ENCODE data around the gene CFDP1. TPM values are rescaled to one million over a fixed set of nuclear protein-coding genes. Genes with fewer than 3 reads are reported as not detected.

The CFDP1 gene
- total and polyA plus RNA-seq, 11 donors = 17.7 to 60.6 (median 25.3) TPM

DNA sequence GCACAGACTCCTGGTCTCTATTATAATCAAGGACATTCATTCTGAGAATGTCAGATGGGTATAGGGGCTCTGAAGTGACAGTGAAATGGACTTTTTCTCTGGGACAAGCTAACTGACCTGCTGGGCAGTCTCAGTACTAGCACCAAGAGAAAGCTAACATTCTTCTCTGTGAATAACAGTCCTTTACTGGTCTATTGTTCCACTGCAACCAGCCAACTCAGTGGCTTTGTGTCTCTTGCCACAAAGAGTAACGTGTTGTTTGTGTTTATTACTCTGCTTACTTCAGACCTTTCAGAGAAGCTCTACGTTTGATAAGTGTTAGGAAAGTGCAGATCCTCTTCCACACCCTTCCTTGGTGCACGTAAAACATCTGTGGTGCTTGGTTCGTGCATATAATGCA, 120.4 kb downstream of the CFDP1 start:
- no peak for DNase-seq
- peaks cover 0 to 28% (median 11%) of the 10 kb centered on the region in 12 donors for H3K4me1 ChIP-seq
- intact Hi-C loops (cut with DNase I) = loop anchor here in 1 of 10 donors (10.0 kb wide), 1 partner anchor 62 kb away; no protein-coding TSS in a partner anchor
- no peak for ATAC-seq
- TF ChIP-seq, protein P1, sequence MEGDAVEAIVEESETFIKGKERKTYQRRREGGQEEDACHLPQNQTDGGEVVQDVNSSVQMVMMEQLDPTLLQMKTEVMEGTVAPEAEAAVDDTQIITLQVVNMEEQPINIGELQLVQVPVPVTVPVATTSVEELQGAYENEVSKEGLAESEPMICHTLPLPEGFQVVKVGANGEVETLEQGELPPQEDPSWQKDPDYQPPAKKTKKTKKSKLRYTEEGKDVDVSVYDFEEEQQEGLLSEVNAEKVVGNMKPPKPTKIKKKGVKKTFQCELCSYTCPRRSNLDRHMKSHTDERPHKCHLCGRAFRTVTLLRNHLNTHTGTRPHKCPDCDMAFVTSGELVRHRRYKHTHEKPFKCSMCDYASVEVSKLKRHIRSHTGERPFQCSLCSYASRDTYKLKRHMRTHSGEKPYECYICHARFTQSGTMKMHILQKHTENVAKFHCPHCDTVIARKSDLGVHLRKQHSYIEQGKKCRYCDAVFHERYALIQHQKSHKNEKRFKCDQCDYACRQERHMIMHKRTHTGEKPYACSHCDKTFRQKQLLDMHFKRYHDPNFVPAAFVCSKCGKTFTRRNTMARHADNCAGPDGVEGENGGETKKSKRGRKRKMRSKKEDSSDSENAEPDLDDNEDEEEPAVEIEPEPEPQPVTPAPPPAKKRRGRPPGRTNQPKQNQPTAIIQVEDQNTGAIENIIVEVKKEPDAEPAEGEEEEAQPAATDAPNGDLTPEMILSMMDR (IDR thresholded peaks at IDR 0.05) = no peak
- TF ChIP-seq POLR2A (IDR thresholded peaks at IDR 0.05) = no peak
- H3K4me3 ChIP-seq = no peak overlapping the region
- H3K9me3 ChIP-seq = no peaks in the 10 kb centered on the region
- peak overlapping the region in 1 of 12 donors; percentile 21 for H3K27ac ChIP-seq
- peaks cover 0 to 4% (median 0%) of the 10 kb centered on the region in 9 donors for H3K27me3 ChIP-seq
- WGBS, 4 donors = 89 to 96% (median 92%) methylated on average over 4 of the region's 4 CpGs
- H3K36me3 ChIP-seq = peaks cover 0 to 10% (median 4%) of the 10 kb centered on the region in 9 donors

DNA sequence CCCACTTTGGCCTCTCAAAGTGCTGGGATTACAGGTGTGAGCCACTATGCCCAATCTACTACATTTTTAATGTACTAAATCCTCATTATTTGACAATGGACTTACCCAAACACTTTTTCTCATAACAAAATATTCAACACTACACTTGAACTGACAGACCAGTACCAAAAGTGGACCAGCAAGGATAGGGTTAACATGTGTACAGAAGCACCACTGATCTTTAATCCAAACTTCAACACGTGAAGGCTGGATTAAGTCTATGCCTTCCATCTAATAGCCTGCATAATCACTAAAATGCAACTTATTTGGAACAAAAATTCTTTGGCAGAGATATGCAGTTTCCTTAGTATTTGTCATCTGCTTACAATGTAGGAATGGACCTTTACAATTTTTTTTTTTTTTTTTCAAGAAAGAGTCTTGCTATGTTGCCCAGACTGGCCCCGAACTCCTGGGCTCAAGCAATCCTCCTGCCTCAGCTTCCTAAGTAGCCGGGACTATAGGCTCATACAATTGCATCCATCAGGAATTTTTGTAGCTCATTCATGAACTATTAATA, 121.8 kb downstream of the CFDP1 start:
- Histone ChIP-seq H3K27ac (peak overlapping the region in 1 of 12 donors; percentile 1), H3K4me3 (no peak overlapping the region), H3K27me3 (peaks cover 0 to 4% (median 0%) of the 10 kb centered on the region in 9 donors), H3K9me3 (no peaks in the 10 kb centered on the region), H3K36me3 (peaks cover 0 to 10% (median 4%) of the 10 kb centered on the region in 9 donors), H3K4me1 (peaks cover 0 to 21% (median 5%) of the 10 kb centered on the region in 12 donors)
- TF ChIP-seq, protein P1 (IDR thresholded peaks at IDR 0.05) = no peak
- intact Hi-C loops (cut with DNase I) = loop anchor here in 1 of 10 donors (10.0 kb wide), 1 partner anchor 63 kb away; no protein-coding TSS in a partner anchor
- 40 to 52% (median 46%) methylated on average over 3 of the region's 3 CpGs for WGBS, 4 donors
- DNase-seq = no peak
- ATAC-seq = no peak

DNA sequence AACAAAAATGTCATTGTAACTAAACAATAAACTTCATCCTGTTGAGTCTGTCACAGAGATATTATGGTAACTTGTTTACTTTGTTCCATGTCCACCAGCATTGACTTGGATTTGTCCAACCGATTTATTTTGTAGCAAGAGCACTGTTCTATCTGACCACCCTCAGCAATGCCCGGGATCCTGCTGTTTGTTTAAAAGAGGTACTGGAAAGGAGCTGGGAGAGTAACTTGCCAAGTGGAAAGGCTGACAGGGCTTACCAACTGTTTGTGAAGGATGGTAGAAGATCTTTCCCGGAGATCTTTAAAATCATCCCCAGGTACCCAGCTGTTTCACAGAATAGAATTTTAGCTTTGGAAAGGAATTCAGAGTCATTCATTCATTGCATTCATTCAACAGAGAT, 122.8 kb downstream of the CFDP1 start:
- no peak for ATAC-seq
- Histone ChIP-seq H3K4me3 (no peak overlapping the region), H3K4me1 (peaks cover 0 to 30% (median 13%) of the 10 kb centered on the region in 12 donors), H3K27me3 (peaks cover 0 to 2% (median 0%) of the 10 kb centered on the region in 9 donors), H3K36me3 (peaks cover 0 to 10% (median 4%) of the 10 kb centered on the region in 9 donors), H3K9me3 (no peaks in the 10 kb centered on the region), H3K27ac (no peak overlapping the region)
- TF ChIP-seq, protein P1 (IDR thresholded peaks at IDR 0.05) = no peak
- TF ChIP-seq POLR2A (IDR thresholded peaks at IDR 0.05) = no peak
- WGBS, 4 donors = 88 to 96% (median 93%) methylated on average over 3 of the region's 3 CpGs
- intact Hi-C loops (cut with DNase I) = loop anchor here in 1 of 10 donors (10.0 kb wide), 1 partner anchor 64 kb away; no protein-coding TSS in a partner anchor
- DNase-seq = no peak

DNA sequence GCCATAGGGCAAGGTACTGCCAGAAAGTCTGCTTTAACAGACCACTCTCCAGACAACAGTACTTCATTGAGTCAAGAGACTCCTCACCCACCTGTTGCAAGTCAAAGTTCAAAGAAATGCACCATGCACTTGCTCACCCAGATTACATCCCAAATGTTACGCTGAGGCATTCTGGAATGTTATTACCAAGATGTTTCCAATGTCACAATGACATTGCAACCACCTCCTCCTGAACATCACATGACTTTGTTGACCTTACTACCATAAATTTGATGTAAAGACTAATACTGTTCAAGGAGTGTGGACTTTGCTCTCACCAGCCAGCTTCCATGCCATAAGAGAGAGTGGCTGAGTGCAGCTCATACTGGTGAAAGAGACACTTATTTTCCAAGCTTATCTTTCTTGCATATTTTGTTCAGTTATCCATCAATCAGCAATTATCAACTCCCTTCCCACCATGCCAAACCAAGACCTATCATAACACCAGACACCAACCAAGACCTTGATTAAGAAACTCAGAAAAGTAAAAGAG, 123.3 kb downstream of the CFDP1 start:
- Histone ChIP-seq H3K4me1 (peaks cover 2 to 36% (median 19%) of the 10 kb centered on the region in 12 donors), H3K27me3 (peaks cover 0 to 2% (median 0%) of the 10 kb centered on the region in 9 donors), H3K4me3 (no peak overlapping the region), H3K27ac (no peak overlapping the region), H3K9me3 (no peaks in the 10 kb centered on the region), H3K36me3 (peaks cover 0 to 10% (median 4%) of the 10 kb centered on the region in 9 donors)
- WGBS, 4 donors = 94 to 100% (median 97%) methylated on average over 1 of the region's 1 CpG
- intact Hi-C loops (cut with DNase I) = loop anchor here in 9 of 10 donors (5.0 to 10.0 kb wide), 9 partner anchors 32 to 78 kb away; partner anchors contain the start of gene BCAR1 (in 2 of the 9)
- no peak for DNase-seq
- TF ChIP-seq POLR2A (IDR thresholded peaks at IDR 0.05) = no peak
- TF ChIP-seq, protein P1 (IDR thresholded peaks at IDR 0.05) = no peak
- no peak for ATAC-seq

Data from heart left ventricle (tissue), 16 donors.